HEK293 (cell line): ENCODE measurements around the gene LAMC3.

Source experiments
- ATF2 ChIP-seq: fragments of 450-650 bp; formaldehyde crosslinking; IDR thresholded peaks from 2 replicates; pipeline ENCODE4 v1.5.1; 2016; ENCODE audit warnings: missing biosample characterization, missing genetic modification characterization, low read depth
- EGR2 ChIP-seq: fragments of 450-650 bp; formaldehyde crosslinking; IDR thresholded peaks from 2 replicates; pipeline ENCODE4 v1.5.1; 2016; ENCODE audit warnings: low read depth, missing biosample characterization, missing genetic modification characterization
- GLI4 ChIP-seq: fragments of 450-650 bp; formaldehyde crosslinking; IDR thresholded peaks from 2 replicates; pipeline ENCODE4 v1.5.1; 2016; ENCODE audit warnings: missing biosample characterization, missing genetic modification characterization
- HOXC10 ChIP-seq: sonication (generic); formaldehyde crosslinking; IDR thresholded peaks from 2 replicates; pipeline ENCODE4 v1.8.1; 2023; ENCODE audit warnings: mild to moderate bottlenecking, missing genetic modification reagents
- KLF16 ChIP-seq: fragments of 450-650 bp; formaldehyde crosslinking; IDR thresholded peaks from 2 replicates; pipeline ENCODE4 v1.5.1; 2017; ENCODE audit warnings: missing biosample characterization, missing genetic modification characterization
- KLF7 ChIP-seq: fragments of 450-650 bp; formaldehyde crosslinking; IDR thresholded peaks from 2 replicates; pipeline ENCODE4 v1.5.1; 2016; ENCODE audit warnings: missing biosample characterization, missing genetic modification characterization, borderline replicate concordance
- MEIS1 ChIP-seq: sonication (generic); formaldehyde crosslinking; IDR thresholded peaks from 2 replicates; pipeline ENCODE4 v1.8.1; 2022; ENCODE audit warnings: missing genetic modification reagents, mild to moderate bottlenecking, borderline replicate concordance
- MZF1 ChIP-seq: fragments of 450-650 bp; formaldehyde crosslinking; IDR thresholded peaks from 2 replicates; pipeline ENCODE4 v1.5.1; 2017; ENCODE audit warnings: missing biosample characterization, missing genetic modification characterization, borderline replicate concordance
- OVOL3 ChIP-seq: fragments of 450-650 bp; formaldehyde crosslinking; IDR thresholded peaks from 2 replicates; pipeline ENCODE4 v1.5.1; 2016; ENCODE audit warnings: missing biosample characterization, missing genetic modification characterization
- SP2 ChIP-seq: fragments of 450-650 bp; formaldehyde crosslinking; IDR thresholded peaks from 2 replicates; pipeline ENCODE4 v1.5.1; 2016; ENCODE audit warnings: missing biosample characterization, missing genetic modification characterization
- ZBTB8A ChIP-seq: fragments of 450-650 bp; formaldehyde crosslinking; IDR thresholded peaks from 2 replicates; pipeline ENCODE4 v1.5.1; 2016; ENCODE audit warnings: missing biosample characterization, missing genetic modification characterization
- ZNF121 ChIP-seq: fragments of 450-650 bp; formaldehyde crosslinking; IDR thresholded peaks from 2 replicates; pipeline ENCODE4 v1.5.1; 2016; ENCODE audit warnings: missing biosample characterization, missing genetic modification characterization
- ZNF214 ChIP-seq: fragments of 450-650 bp; formaldehyde crosslinking; IDR thresholded peaks from 2 replicates; pipeline ENCODE4 v1.5.1; 2017; ENCODE audit warnings: missing biosample characterization, mild to moderate bottlenecking, missing genetic modification characterization, borderline replicate concordance
- ZNF335 ChIP-seq: fragments of 450-650 bp; formaldehyde crosslinking; conservative IDR thresholded peaks from 2 replicates; pipeline ENCODE4 v1.5.1; 2016; ENCODE audit warnings: missing biosample characterization, missing genetic modification characterization
- ZNF341 ChIP-seq: fragments of 450-650 bp; formaldehyde crosslinking; IDR thresholded peaks from 2 replicates; pipeline ENCODE4; 2016; ENCODE audit warnings: low read depth, missing biosample characterization, missing genetic modification characterization
- ZNF514 ChIP-seq: fragments of 450-650 bp; formaldehyde crosslinking; IDR thresholded peaks from 2 replicates; pipeline ENCODE4 v1.5.1; 2016; ENCODE audit warnings: missing biosample characterization, missing genetic modification characterization
- ZNF548 ChIP-seq: fragments of 450-650 bp; formaldehyde crosslinking; IDR thresholded peaks from 2 replicates; pipeline ENCODE4 v1.5.1; 2016; ENCODE audit warnings: missing biosample characterization, missing genetic modification characterization
- ZNF571 ChIP-seq: fragments of 450-650 bp; formaldehyde crosslinking; IDR thresholded peaks from 2 replicates; pipeline ENCODE4 v1.5.0; 2017; ENCODE audit warnings: missing biosample characterization, missing genetic modification characterization
- ZNF629 ChIP-seq: fragments of 450-650 bp; formaldehyde crosslinking; IDR thresholded peaks from 2 replicates; pipeline ENCODE4 v1.5.1; 2017; ENCODE audit warnings: missing biosample characterization, missing genetic modification characterization
- ZNF654 ChIP-seq: fragments of 450-650 bp; formaldehyde crosslinking; IDR thresholded peaks from 2 replicates; pipeline ENCODE4 v1.5.1; 2016; ENCODE audit warnings: low read depth, missing biosample characterization, missing genetic modification characterization
- ZNF692 ChIP-seq: fragments of 450-650 bp; formaldehyde crosslinking; IDR thresholded peaks from 2 replicates; pipeline ENCODE4 v1.5.1; 2016; ENCODE audit warnings: missing biosample characterization, missing genetic modification characterization
- ZNF704 ChIP-seq: fragments of 450-650 bp; formaldehyde crosslinking; IDR thresholded peaks from 2 replicates; pipeline ENCODE4 v1.5.1; 2016; ENCODE audit warnings: missing biosample characterization, missing genetic modification characterization
- ZNF776 ChIP-seq: fragments of 450-650 bp; formaldehyde crosslinking; IDR thresholded peaks from 2 replicates; pipeline ENCODE4 v1.5.0; 2017; ENCODE audit warnings: missing biosample characterization, missing genetic modification characterization, borderline replicate concordance
- ZNF830 ChIP-seq: fragments of 450-650 bp; IDR thresholded peaks from 2 replicates; pipeline ENCODE4 v1.5.0; 2018; ENCODE audit warnings: missing biosample characterization, missing genetic modification characterization, low read depth, mild to moderate bottlenecking, moderate library complexity
- ZNF837 ChIP-seq: fragments of 450-650 bp; formaldehyde crosslinking; IDR thresholded peaks from 2 replicates; pipeline ENCODE4 v1.5.1; 2016; ENCODE audit warnings: missing biosample characterization, missing genetic modification characterization
- ZNF843 ChIP-seq: fragments of 450-650 bp; formaldehyde crosslinking; IDR thresholded peaks from 2 replicates; pipeline ENCODE4 v1.5.1; 2016; ENCODE audit warnings: missing biosample characterization, missing genetic modification characterization
- ZSCAN30 ChIP-seq: fragments of 450-650 bp; IDR thresholded peaks from 2 replicates; pipeline ENCODE4 v1.5.1; 2018; ENCODE audit warnings: missing biosample characterization, mild to moderate bottlenecking, missing genetic modification characterization, moderate library complexity
- ZXDB ChIP-seq: fragments of 450-650 bp; formaldehyde crosslinking; IDR thresholded peaks from 2 replicates; pipeline ENCODE4 v1.5.1; 2016; ENCODE audit warnings: missing biosample characterization, missing genetic modification characterization
- TF ChIP-seq, protein P1 (sequence below): fragments of 450-650 bp; formaldehyde crosslinking; IDR thresholded peaks from 2 replicates; pipeline ENCODE4 v1.5.1; 2016; ENCODE audit warnings: missing biosample characterization, missing genetic modification characterization
- TF ChIP-seq, protein P2 (sequence below): fragments of 450-650 bp; formaldehyde crosslinking; IDR thresholded peaks from 2 replicates; pipeline ENCODE4 v1.5.1; 2016; ENCODE audit warnings: missing biosample characterization, missing genetic modification characterization

LAMC3 gene

GRCh38 chr9:131125288-131126058 lies 116.5 kb downstream of the LAMC3 start, which contains the start of gene NUP214 (continued):
- peak; percentile 75 for TF ChIP-seq ZNF335 (tag by site-specific recombination)
- TF ChIP-seq ZNF548 (tag by site-specific recombination), result peak; percentile 22; the same call in 1 of the 2 replicates
- TF ChIP-seq EGR2 (tag by site-specific recombination), result peak; percentile 95
- TF ChIP-seq ZXDB (tag by site-specific recombination), result peak; percentile 91
- TF ChIP-seq ZNF837, result no peak
- peak; percentile 98 for TF ChIP-seq SP2 (tag by site-specific recombination)
- TF ChIP-seq, protein P1, sequence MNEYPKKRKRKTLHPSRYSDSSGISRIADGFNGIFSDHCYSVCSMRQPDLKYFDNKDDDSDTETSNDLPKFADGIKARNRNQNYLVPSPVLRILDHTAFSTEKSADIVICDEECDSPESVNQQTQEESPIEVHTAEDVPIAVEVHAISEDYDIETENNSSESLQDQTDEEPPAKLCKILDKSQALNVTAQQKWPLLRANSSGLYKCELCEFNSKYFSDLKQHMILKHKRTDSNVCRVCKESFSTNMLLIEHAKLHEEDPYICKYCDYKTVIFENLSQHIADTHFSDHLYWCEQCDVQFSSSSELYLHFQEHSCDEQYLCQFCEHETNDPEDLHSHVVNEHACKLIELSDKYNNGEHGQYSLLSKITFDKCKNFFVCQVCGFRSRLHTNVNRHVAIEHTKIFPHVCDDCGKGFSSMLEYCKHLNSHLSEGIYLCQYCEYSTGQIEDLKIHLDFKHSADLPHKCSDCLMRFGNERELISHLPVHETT (tag by site-specific recombination), result peak; percentile 88
- TF ChIP-seq ATF2 (tag by site-specific recombination), result peak; percentile 93
- no peak for TF ChIP-seq ZNF214
- TF ChIP-seq ZNF843, result peak; percentile 50; the same call in 1 of the 2 replicates
- TF ChIP-seq OVOL3 (tag by site-specific recombination), result 0 out of 2 replicates have a peak, but pooled peaks have one; percentile 12
- peak; percentile 87 for TF ChIP-seq KLF16 (tag by site-specific recombination)
- TF ChIP-seq, protein P2, sequence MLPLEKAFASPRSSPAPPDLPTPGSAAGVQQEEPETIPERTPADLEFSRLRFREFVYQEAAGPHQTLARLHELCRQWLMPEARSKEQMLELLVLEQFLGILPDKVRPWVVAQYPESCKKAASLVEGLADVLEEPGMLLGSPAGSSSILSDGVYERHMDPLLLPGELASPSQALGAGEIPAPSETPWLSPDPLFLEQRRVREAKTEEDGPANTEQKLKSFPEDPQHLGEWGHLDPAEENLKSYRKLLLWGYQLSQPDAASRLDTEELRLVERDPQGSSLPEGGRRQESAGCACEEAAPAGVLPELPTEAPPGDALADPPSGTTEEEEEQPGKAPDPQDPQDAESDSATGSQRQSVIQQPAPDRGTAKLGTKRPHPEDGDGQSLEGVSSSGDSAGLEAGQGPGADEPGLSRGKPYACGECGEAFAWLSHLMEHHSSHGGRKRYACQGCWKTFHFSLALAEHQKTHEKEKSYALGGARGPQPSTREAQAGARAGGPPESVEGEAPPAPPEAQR (tag by site-specific recombination), result no peak
- TF ChIP-seq ZNF654 (tag by site-specific recombination), result no peak
- no peak for TF ChIP-seq ZNF121 (tag by site-specific recombination)
- TF ChIP-seq ZSCAN30 (tag by site-specific recombination), result peak; percentile 25; the same call in 1 of the 2 replicates
- TF ChIP-seq ZNF514 (tag by site-specific recombination), result no peak
- 0 out of 2 replicates have a peak, but pooled peaks have one; percentile 29 for TF ChIP-seq ZNF341 (tag by site-specific recombination)
- TF ChIP-seq ZNF704 (tag by site-specific recombination), result no peak
- TF ChIP-seq ZNF776, result no peak
- peak; percentile 59 for TF ChIP-seq ZNF692 (tag by site-specific recombination)
- TF ChIP-seq KLF7 (tag by site-specific recombination), result no peak
- no peak for TF ChIP-seq ZNF830 (tag by site-specific recombination)
- TF ChIP-seq MEIS1, result no peak
- TF ChIP-seq HOXC10 (CRISPR knock-in tag), result no peak
- TF ChIP-seq MZF1, result no peak
- peak; percentile 40; the same call in 1 of the 2 replicates for TF ChIP-seq ZBTB8A (tag by site-specific recombination)
- TF ChIP-seq ZNF629 (tag by site-specific recombination), result peak; percentile 100
- TF ChIP-seq GLI4 (tag by site-specific recombination), result no peak
- TF ChIP-seq ZNF571 (tag by site-specific recombination), result no peak
